OCI-LY1 (cell line): Measurements from ENCODE around the gene ZCCHC14.

ENCODE experiments used
- H2AFZ ChIP-seq: fragments of 200-600 bp; sonication (generic), shearing (Covaris generic); 2 replicates; pipeline ENCODE4 v1.6.0; 2014; ENCODE audit warnings: antibody characterized with exemption, mild to moderate bottlenecking, low read length
- H3F3A ChIP-seq: fragments of 200-600 bp; sonication (generic), shearing (Covaris generic); 2 replicates; pipeline ENCODE4 v1.6.0; 2014; ENCODE audit warnings: mild to moderate bottlenecking, antibody characterized with exemption, low read length, moderate library complexity; ENCODE audit not compliant: insufficient read depth
- H3K27ac ChIP-seq: fragments of 200-600 bp; sonication (generic); 2 replicates; pipeline ENCODE4 v1.5.1; 2014; ENCODE audit warnings: low read length, mixed run types, mild to moderate bottlenecking, low read depth; ENCODE audit not compliant: poor library complexity, severe bottlenecking
- H3K27me3 ChIP-seq: fragments of 200-600 bp; sonication (generic); 2 replicates; pipeline ENCODE4 v1.6.0; 2014; ENCODE audit warnings: antibody characterized with exemption, mild to moderate bottlenecking, low read length, moderate library complexity; ENCODE audit not compliant: insufficient read depth
- H3K36me3 ChIP-seq: fragments of 200-600 bp; sonication (generic); 2 replicates; pipeline ENCODE4 v1.6.1; 2014; ENCODE audit warnings: mild to moderate bottlenecking, antibody characterized with exemption, low read length, moderate library complexity, mixed read lengths; ENCODE audit not compliant: insufficient read depth
- H3K4me1 ChIP-seq: fragments of 200-600 bp; sonication (generic); 2 replicates; pipeline ENCODE4 v1.5.1; 2014; ENCODE audit warnings: mild to moderate bottlenecking, low read length, moderate library complexity; ENCODE audit not compliant: insufficient read depth, severe bottlenecking
- H3K4me2 ChIP-seq: fragments of 200-600 bp; sonication (generic), shearing (Covaris generic); 2 replicates; pipeline ENCODE4 v1.6.1; 2014; ENCODE audit warnings: low read length
- H3K4me3 ChIP-seq: fragments of 200-600 bp; sonication (generic); 2 replicates; pipeline ENCODE4 v1.5.1; 2014; ENCODE audit warnings: low read length, low read depth, mild to moderate bottlenecking, mixed read lengths; ENCODE audit not compliant: poor library complexity, severe bottlenecking
- H3K79me2 ChIP-seq: fragments of 200-600 bp; shearing (Covaris generic); 2 replicates; pipeline ENCODE4 v1.6.1; 2016; ENCODE audit warnings: mixed run types, low read length, mixed read lengths; ENCODE audit not compliant: insufficient read depth
- H3K9ac ChIP-seq: fragments of 200-600 bp; sonication (generic), shearing (Covaris generic); 2 replicates; pipeline ENCODE4 v1.6.1; 2014; ENCODE audit warnings: mild to moderate bottlenecking, low read length, mixed read lengths
- H3K9me2 ChIP-seq: fragments of 200-600 bp; sonication (generic), shearing (Covaris generic); 2 replicates; pipeline ENCODE4 v1.6.1; 2014; ENCODE audit warnings: low read depth, mild to moderate bottlenecking, low read length, mixed read lengths
- H3K9me3 ChIP-seq: fragments of 200-600 bp; shearing (Covaris generic); 2 replicates; pipeline ENCODE4 v1.6.1; 2014; ENCODE audit warnings: low read length, mixed read lengths
- H4K20me1 ChIP-seq: fragments of 200-600 bp; sonication (generic), shearing (Covaris generic); 2 replicates; pipeline ENCODE4 v1.6.0; 2016; ENCODE audit warnings: mild to moderate bottlenecking, low read length; ENCODE audit not compliant: insufficient read depth
- CTCF ChIP-seq: fragments of 200-600 bp; sonication (generic), shearing (Covaris generic); IDR thresholded peaks from 2 replicates; pipeline ENCODE4 v1.5.1; 2017; ENCODE audit warnings: mild to moderate bottlenecking, antibody characterized with exemption, low read length, moderate library complexity, mixed read lengths
- EZH2 ChIP-seq: fragments of 200-600 bp; sonication (generic), shearing (Covaris generic); IDR thresholded peaks from 2 replicates; pipeline ENCODE4 v1.8.0; 2017; ENCODE audit warnings: borderline replicate concordance, mixed run types, mild to moderate bottlenecking, antibody characterized with exemption, low read length, moderate library complexity, mixed read lengths

The ZCCHC14 gene

DNA sequence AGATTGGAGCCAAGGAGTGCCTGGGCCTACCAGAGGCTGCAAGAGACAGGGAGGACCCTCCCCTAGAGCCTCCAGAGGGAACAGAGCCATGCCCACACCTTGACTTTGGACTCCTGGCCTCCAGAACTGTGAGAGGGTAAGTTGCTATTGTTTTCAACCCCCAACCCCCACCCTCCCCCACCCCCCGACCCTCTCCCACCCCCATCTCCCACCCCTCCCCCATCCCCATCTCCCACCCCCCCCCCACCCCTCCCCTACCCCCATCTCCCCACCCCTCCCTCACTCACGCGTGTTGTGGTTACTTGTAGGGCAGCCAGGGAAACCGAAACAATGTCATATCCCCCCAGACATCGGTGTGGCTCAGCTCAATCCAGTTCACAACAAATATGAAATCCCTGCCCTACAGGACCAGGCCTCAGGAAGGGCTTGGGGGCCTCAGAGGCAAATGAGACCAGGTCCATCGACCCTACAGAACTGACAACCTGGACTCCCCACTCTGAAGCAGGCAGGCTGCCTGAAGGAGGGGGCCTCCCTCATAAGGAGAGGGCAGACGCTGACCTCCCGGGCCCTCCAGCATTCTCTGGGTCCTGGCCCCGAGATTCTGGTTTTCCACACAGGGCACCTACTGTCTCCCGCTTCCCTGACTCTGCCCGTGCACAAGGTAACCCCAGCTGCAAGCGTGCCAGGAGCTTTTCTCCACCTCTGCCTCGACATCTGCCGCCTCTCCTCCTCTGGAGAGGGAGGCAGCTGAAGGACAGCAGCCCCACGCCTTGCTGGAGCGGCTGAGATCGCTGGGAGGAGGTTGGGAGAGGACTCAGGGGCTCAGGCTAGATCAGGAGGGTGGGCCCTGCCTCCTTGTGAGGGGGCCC is 3.0 kb upstream of the ZCCHC14 start:
- H3F3A ChIP-seq = no peaks in the 10 kb centered on the region

DNA sequence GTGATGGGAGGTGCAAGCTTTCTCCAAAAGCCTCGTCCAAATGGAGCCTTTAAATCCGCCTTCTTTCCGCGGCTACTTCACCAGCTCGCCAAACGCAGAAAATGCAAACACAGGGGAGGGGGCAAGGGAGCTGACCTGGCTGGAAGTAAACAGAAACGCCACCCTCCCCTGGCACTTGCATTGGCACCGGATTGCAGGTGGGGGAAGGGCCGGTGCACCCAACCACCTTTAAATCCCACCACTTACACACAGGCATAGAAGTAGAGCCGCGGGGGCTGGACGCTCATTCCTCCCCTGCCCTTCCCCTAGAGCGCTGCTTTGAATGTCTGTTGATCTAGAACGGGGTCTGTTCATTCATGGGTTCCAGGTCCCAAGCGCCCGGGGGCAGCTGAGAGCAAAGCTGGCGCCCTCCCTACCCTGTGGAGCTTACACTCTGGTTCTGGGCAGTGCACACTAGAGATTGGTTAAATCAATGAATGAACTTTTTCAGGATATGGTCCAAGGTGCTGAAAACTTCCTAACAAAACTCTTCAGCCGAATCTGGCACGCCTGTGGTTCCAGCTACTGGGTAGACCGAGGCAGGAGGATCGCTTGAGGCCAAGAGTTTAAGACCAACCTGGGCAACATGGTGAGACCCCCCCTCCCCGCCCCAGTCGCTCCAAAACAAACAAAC is 920 bp upstream of the ZCCHC14 start:
- Histone ChIP-seq H4K20me1 (no peaks in the 10 kb centered on the region; the same call in 1 of the 2 replicates), H3K36me3 (no peaks in the 10 kb centered on the region), H3K9me3 (no peaks in the 10 kb centered on the region), H3K4me1 (peaks cover 37% of the 10 kb centered on the region), H3K27me3 (no peaks in the 10 kb centered on the region), H3K4me3 (peak overlapping the region; percentile 61), H3K4me2 (peak overlapping the region; percentile 63), H2AFZ (peak overlapping the region; percentile 83; the same call in 1 of the 2 replicates), H3K27ac (no peak overlapping the region), H3K79me2 (peaks cover 22% of the 10 kb centered on the region), H3K9ac (peak overlapping the region; percentile 59), H3F3A (no peaks in the 10 kb centered on the region; the same call in 1 of the 2 replicates), H3K9me2 (no peaks in the 10 kb centered on the region)
- TF ChIP-seq EZH2 = no peak

More for the DNA sequence above, 3.0 kb upstream of the ZCCHC14 start:
- Histone ChIP-seq H2AFZ (no peak overlapping the region), H3K27ac (no peak overlapping the region), H3K79me2 (0 out of 2 replicates have a peak, but pooled peaks cover 6% of the 10 kb centered on the region), H3K36me3 (no peaks in the 10 kb centered on the region), H3K9me3 (no peaks in the 10 kb centered on the region), H3K27me3 (no peaks in the 10 kb centered on the region), H3K4me2 (no peak overlapping the region), H4K20me1 (no peaks in the 10 kb centered on the region), H3K9me2 (no peaks in the 10 kb centered on the region), H3K4me1 (peaks cover 16% of the 10 kb centered on the region), H3K4me3 (no peak overlapping the region), H3K9ac (no peak overlapping the region)
- TF ChIP-seq CTCF (no peak), EZH2 (no peak)

GRCh38 chr16:87492291-87492630 is 563 bp downstream of the ZCCHC14 start:
- peak overlapping the region; percentile 71 for H3K4me3 ChIP-seq
- TF ChIP-seq CTCF (no peak), EZH2 (no peak)

More at GRCh38 chr16:87492291-87492630, 563 bp downstream of the ZCCHC14 start:
- H3K4me1 ChIP-seq = peaks cover 50% of the 10 kb centered on the region
- H3K9ac ChIP-seq = no peak overlapping the region
- H3K79me2 ChIP-seq = peaks cover 24% of the 10 kb centered on the region
- H3K4me2 ChIP-seq = no peak overlapping the region
- no peaks in the 10 kb centered on the region for H3K36me3 ChIP-seq
- H4K20me1 ChIP-seq = no peaks in the 10 kb centered on the region; the same call in 1 of the 2 replicates
- no peaks in the 10 kb centered on the region; the same call in 1 of the 2 replicates for H3F3A ChIP-seq
- H3K9me2 ChIP-seq = no peaks in the 10 kb centered on the region
- no peaks in the 10 kb centered on the region for H3K27me3 ChIP-seq
- no peak overlapping the region for H3K27ac ChIP-seq
- no peaks in the 10 kb centered on the region for H3K9me3 ChIP-seq
- no peak overlapping the region for H2AFZ ChIP-seq
